Testis (tissue), 2 donors: Measurements from ENCODE around the gene ZNF618.

Experiments used
- CTCF ChIP-seq, 3 experiments: fragments of 450-650 bp in 2 of 3; fragments of 200-600 bp in 1 of 3; sonication (generic) in 1 of 3; IDR thresholded peaks; one replicate each; pipeline ENCODE4 v1.5.1; 2016 to 2019; ENCODE audit warnings: antibody characterized with exemption in 3 of 3, mild to moderate bottlenecking in 2 of 3, moderate library complexity in 1 of 3
- POLR2A ChIP-seq: fragments of 450-650 bp; IDR thresholded peaks from one replicate; pipeline ENCODE4 v1.6.1; 2017; ENCODE audit warnings: antibody characterized with exemption, mild to moderate bottlenecking, moderate library complexity

GRCh38 chr9:114085387-114085789 is 209.3 kb downstream of the ZNF618 start:
- TF ChIP-seq CTCF (IDR thresholded peaks at IDR 0.05) (no peak), POLR2A (no peak)
